ENCODE results near the gene HEMGN. TPM values are rescaled to one million over a fixed set of nuclear protein-coding genes. Genes with fewer than 3 reads are reported as not detected.

HEMGN gene
- total RNA-seq, 2 donors from 2014 or later: 0.31 to 0.63 TPM

DNA sequence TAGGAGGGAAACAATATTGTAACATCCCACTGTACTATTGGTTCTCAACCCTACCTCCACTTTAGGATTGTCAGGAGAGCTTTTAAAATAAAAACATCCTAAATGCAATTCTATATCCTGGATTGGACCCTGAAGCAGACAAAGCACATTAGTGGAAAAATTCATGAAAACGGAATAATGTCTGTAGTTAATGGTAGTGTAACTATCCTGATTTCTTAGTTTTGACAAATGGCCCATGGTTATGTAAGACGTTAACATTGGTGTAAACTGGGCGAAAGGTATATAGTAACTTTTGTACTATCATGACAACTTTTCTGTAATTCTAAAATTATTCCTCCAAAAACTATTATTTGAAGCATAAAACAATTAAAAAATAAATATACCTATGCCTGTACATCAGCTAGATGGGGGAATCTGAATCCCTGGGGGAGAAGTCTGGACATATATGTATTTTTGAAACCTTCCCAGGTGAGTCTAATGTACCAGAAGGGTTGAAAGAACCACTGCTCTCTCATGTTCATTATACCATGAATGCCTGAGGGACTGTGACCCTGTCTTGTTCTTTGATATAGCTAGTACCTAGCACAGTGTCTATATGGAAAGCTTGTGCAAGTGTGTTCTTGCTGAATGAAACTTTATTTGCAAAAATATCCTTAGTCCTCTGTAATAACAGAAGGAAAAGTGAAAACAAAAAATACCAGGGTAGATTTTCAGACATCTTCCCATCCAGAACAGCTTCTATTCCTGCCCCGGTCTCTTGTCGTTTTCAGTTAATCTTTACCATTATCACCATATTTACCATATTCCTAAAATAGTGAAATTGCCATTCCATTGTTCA lies 12.3 kb downstream of the HEMGN start:
- no peaks in the 10 kb centered on the region for H3K9me3 ChIP-seq
- H3K36me3 ChIP-seq: no peaks in the 10 kb centered on the region
- H3K4me1 ChIP-seq: peaks cover 0 to 15% of the 10 kb centered on the region in 2 donors
- no peak for DNase-seq (ENCODE audit: low spot score)
- TF ChIP-seq, protein P1, sequence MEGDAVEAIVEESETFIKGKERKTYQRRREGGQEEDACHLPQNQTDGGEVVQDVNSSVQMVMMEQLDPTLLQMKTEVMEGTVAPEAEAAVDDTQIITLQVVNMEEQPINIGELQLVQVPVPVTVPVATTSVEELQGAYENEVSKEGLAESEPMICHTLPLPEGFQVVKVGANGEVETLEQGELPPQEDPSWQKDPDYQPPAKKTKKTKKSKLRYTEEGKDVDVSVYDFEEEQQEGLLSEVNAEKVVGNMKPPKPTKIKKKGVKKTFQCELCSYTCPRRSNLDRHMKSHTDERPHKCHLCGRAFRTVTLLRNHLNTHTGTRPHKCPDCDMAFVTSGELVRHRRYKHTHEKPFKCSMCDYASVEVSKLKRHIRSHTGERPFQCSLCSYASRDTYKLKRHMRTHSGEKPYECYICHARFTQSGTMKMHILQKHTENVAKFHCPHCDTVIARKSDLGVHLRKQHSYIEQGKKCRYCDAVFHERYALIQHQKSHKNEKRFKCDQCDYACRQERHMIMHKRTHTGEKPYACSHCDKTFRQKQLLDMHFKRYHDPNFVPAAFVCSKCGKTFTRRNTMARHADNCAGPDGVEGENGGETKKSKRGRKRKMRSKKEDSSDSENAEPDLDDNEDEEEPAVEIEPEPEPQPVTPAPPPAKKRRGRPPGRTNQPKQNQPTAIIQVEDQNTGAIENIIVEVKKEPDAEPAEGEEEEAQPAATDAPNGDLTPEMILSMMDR (IDR thresholded peaks at IDR 0.05): no peak
- no peak overlapping the region for H3K27ac ChIP-seq
- no peaks in the 10 kb centered on the region for H3K27me3 ChIP-seq
- H3K4me3 ChIP-seq: no peak overlapping the region

DNA sequence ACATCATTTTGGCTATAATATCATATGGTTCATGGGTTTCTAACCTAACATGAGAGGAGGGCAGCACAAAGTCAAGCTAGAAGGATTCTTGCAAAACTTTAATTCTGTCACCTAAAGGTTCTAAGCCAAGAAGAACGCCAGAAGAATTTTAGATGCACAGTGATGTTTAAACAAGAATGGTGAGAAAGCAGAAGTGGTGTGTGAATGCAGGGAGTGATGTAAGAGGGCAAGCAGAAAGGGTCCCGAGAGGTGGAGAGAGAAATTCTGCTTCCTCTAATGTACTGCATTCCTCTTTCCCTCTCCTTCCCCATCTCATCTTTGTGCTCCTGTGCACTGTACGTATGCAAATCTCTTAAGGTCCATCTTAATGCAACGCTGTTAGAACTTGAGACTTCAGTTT lies 13.6 kb downstream of the HEMGN start:
- Histone ChIP-seq H3K4me3 (no peak overlapping the region), H3K36me3 (no peaks in the 10 kb centered on the region), H3K27ac (no peak overlapping the region), H3K4me1 (peaks cover 0 to 16% of the 10 kb centered on the region in 2 donors), H3K27me3 (no peaks in the 10 kb centered on the region), H3K9me3 (no peaks in the 10 kb centered on the region)
- DNase-seq (ENCODE audit: low spot score): no peak
- TF ChIP-seq, protein P1 (IDR thresholded peaks at IDR 0.05): no peak

- Histone ChIP-seq H3K27me3 (no peaks in the 10 kb centered on the region), H3K36me3 (no peaks in the 10 kb centered on the region), H3K9me3 (no peaks in the 10 kb centered on the region), H3K4me1 (peaks cover 0 to 16% of the 10 kb centered on the region in 2 donors), H3K4me3 (peak overlapping the region in 1 of 2 donors; percentile 66), H3K27ac (peak overlapping the region; percentile 92 to 98)
- TF ChIP-seq, protein P1 (IDR thresholded peaks at IDR 0.05): peak; percentile 56 to 85
- DNase-seq (ENCODE audit: low spot score): peak; percentile 86
These were observed 14.4 kb downstream of the HEMGN start for GRCh38 chr9:97923529-97924108.

- peak within 1 kb of the TSS; percentile 92 to 98 for H3K27ac ChIP-seq
- peak; percentile 99 for DNase-seq (ENCODE audit: low spot score)
- TF ChIP-seq, protein P1 (IDR thresholded peaks at IDR 0.05): peak; percentile 39 to 86
- H3K4me1 ChIP-seq: peaks cover 0 to 16% of the 10 kb centered on the region in 2 donors
- peak within 1 kb of the TSS; percentile 54 to 66 for H3K4me3 ChIP-seq
- no peaks in the 10 kb centered on the region for H3K9me3 ChIP-seq
- no peaks in the 10 kb centered on the region for H3K27me3 ChIP-seq
- H3K36me3 ChIP-seq: no peaks in the 10 kb centered on the region
These were observed 15.8 kb downstream of the HEMGN start, which contains the start of gene TRMO for GRCh38 chr9:97921959-97922724. TRMO (minus strand) TSS chr9:97922500; CDS start chr9:97922493, 7 bp downstream.

- Histone ChIP-seq H3K4me3 (no peak overlapping the region), H3K9me3 (no peaks in the 10 kb centered on the region), H3K27me3 (no peaks in the 10 kb centered on the region), H3K36me3 (peaks cover 10% of the 10 kb centered on the region), H3K27ac (no peak overlapping the region), H3K4me1 (peaks cover 0 to 16% of the 10 kb centered on the region in 2 donors)
- TF ChIP-seq, protein P1 (IDR thresholded peaks at IDR 0.05): no peak
- DNase-seq (ENCODE audit: low spot score): no peak
These were observed 18.7 kb downstream of the HEMGN start for GRCh38 chr9:97919217-97919813.

Measured in right atrium auricular region (tissue), 2 donors.